ENCODE results near the gene PRMT1.

Gene PRMT1

GRCh38 chr19:49730166-49730565, 53.1 kb downstream of the PRMT1 start:
- DNase-seq = no peak
